Measurements from ENCODE around the gene MGAT5.

DNA sequence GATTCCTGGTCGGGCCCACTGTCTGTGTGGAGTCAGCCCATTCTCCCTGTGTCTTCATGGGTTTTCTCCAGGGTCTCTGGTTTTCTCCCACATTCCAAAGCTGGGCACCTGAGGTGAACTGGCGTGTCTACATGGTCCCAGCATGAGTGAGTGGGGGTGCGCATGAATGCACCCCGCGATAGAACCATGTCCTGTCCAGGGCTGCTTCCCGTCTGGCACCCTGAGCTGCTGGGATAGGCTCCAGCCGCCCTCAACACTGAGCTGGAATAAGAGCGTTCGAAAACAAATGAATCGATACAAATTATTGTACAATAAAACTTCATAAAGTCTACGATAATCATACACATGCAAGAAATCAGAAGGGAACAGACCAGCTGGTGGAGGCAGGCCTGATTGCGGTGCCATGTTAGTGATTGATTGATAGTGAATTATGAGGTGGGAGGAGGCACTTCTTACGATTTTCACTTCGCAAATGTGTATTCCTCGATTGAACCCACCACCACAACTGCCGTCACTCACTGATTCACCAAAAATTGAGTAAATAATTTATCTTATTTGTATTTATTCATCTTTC, 186.6 kb downstream of the MGAT5 start:
- TF ChIP-seq CTCF (IDR thresholded peaks at IDR 0.05): no peak
- TF ChIP-seq POLR2A (IDR thresholded peaks at IDR 0.05): no peak
